ENCODE measurements around the gene HOXA4.

DNA sequence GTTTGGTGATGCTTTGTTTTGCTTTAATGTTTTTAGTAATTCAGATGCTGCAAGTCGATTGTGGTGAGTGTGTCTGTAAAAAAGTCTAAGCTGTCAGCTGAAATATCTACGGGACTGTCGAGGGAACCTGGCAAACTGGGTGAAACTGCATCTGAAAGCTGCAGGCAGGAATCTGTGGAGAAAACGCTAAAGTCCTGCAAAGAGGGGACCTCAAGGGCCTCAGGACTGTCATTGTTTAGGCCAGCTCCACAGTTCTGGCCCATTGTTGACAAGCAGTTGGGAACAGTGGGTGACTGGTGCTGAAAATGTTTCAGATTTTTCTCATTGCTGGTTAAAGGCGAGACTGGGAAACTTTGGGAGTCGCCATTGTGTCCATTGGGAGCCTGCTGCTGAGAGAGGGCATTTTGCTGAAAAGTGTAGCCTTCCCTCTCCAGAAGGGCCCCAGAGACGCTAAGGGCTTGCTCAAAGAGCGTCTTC, 29.8 kb downstream of the HOXA4 start:
- TF ChIP-seq, protein P1, sequence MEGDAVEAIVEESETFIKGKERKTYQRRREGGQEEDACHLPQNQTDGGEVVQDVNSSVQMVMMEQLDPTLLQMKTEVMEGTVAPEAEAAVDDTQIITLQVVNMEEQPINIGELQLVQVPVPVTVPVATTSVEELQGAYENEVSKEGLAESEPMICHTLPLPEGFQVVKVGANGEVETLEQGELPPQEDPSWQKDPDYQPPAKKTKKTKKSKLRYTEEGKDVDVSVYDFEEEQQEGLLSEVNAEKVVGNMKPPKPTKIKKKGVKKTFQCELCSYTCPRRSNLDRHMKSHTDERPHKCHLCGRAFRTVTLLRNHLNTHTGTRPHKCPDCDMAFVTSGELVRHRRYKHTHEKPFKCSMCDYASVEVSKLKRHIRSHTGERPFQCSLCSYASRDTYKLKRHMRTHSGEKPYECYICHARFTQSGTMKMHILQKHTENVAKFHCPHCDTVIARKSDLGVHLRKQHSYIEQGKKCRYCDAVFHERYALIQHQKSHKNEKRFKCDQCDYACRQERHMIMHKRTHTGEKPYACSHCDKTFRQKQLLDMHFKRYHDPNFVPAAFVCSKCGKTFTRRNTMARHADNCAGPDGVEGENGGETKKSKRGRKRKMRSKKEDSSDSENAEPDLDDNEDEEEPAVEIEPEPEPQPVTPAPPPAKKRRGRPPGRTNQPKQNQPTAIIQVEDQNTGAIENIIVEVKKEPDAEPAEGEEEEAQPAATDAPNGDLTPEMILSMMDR (conservative IDR thresholded peaks at IDR 0.05 in 1 of 2, IDR thresholded peaks at IDR 0.05 in 1 of 2; ENCODE audit: low read depth in 1 of 2, low read length in 2 of 2), result no peak
- no peak for TF ChIP-seq EZH2 (IDR thresholded peaks at IDR 0.05; ENCODE audit: low read length, missing control alignments)

Measured in fibroblast of lung (primary cell).